ENCODE results near the gene C13orf42. TPM values are rescaled to one million over a fixed set of nuclear protein-coding genes. Genes with fewer than 3 reads are reported as not detected.

C13orf42 gene
- polyA plus RNA-seq, 1 donor from 2014 or later = not detected

DNA sequence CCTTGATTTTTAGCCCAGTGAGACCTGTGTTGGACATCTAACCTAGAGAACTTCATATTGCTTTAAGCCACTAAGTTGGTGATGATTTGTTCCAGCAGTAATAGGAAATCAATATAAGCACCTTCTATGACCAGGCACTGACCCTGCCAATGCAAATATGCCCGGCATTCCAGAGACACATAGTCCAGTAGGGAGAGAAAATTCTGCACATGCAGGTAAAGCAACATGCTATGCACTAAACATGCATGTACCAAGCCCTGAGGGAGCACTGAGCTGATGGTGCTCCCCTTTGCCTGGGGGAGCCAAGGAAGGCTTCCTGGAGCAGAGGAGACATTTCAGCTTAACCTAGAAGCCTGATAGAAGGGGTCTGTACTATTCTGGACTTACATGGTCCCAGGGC, 40.4 kb upstream of the C13orf42 start:
- TF ChIP-seq, protein P1, sequence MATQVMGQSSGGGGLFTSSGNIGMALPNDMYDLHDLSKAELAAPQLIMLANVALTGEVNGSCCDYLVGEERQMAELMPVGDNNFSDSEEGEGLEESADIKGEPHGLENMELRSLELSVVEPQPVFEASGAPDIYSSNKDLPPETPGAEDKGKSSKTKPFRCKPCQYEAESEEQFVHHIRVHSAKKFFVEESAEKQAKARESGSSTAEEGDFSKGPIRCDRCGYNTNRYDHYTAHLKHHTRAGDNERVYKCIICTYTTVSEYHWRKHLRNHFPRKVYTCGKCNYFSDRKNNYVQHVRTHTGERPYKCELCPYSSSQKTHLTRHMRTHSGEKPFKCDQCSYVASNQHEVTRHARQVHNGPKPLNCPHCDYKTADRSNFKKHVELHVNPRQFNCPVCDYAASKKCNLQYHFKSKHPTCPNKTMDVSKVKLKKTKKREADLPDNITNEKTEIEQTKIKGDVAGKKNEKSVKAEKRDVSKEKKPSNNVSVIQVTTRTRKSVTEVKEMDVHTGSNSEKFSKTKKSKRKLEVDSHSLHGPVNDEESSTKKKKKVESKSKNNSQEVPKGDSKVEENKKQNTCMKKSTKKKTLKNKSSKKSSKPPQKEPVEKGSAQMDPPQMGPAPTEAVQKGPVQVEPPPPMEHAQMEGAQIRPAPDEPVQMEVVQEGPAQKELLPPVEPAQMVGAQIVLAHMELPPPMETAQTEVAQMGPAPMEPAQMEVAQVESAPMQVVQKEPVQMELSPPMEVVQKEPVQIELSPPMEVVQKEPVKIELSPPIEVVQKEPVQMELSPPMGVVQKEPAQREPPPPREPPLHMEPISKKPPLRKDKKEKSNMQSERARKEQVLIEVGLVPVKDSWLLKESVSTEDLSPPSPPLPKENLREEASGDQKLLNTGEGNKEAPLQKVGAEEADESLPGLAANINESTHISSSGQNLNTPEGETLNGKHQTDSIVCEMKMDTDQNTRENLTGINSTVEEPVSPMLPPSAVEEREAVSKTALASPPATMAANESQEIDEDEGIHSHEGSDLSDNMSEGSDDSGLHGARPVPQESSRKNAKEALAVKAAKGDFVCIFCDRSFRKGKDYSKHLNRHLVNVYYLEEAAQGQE (IDR thresholded peaks at IDR 0.05; ENCODE audit: borderline replicate concordance) = no peak
- TF ChIP-seq SMC3 (conservative IDR thresholded peaks at IDR 0.05; ENCODE audit: poor library complexity) = no peak
- no peak for TF ChIP-seq TAF1 (IDR thresholded peaks at IDR 0.05; ENCODE audit: low read depth)
- no peak for TF ChIP-seq MXI1 (conservative IDR thresholded peaks at IDR 0.05; ENCODE audit: poor library complexity, severe bottlenecking)
- TF ChIP-seq EP300 (conservative IDR thresholded peaks at IDR 0.05; ENCODE audit: poor library complexity, severe bottlenecking) = no peak
- no peak for TF ChIP-seq POLR2AphosphoS5 (IDR thresholded peaks at IDR 0.05)
- TF ChIP-seq EZH2 (IDR thresholded peaks at IDR 0.05; ENCODE audit: borderline replicate concordance, insufficient read depth, low read length, poor library complexity, severe bottlenecking) = no peak
- TF ChIP-seq, protein P2, sequence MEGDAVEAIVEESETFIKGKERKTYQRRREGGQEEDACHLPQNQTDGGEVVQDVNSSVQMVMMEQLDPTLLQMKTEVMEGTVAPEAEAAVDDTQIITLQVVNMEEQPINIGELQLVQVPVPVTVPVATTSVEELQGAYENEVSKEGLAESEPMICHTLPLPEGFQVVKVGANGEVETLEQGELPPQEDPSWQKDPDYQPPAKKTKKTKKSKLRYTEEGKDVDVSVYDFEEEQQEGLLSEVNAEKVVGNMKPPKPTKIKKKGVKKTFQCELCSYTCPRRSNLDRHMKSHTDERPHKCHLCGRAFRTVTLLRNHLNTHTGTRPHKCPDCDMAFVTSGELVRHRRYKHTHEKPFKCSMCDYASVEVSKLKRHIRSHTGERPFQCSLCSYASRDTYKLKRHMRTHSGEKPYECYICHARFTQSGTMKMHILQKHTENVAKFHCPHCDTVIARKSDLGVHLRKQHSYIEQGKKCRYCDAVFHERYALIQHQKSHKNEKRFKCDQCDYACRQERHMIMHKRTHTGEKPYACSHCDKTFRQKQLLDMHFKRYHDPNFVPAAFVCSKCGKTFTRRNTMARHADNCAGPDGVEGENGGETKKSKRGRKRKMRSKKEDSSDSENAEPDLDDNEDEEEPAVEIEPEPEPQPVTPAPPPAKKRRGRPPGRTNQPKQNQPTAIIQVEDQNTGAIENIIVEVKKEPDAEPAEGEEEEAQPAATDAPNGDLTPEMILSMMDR (IDR thresholded peaks at IDR 0.05; ENCODE audit: poor library complexity, severe bottlenecking) = no peak
- no peak for TF ChIP-seq RAD21 (conservative IDR thresholded peaks at IDR 0.05)
- no peak overlapping the region for H3K9ac ChIP-seq (ENCODE audit: low read length)
- no peaks in the 10 kb centered on the region for H4K20me1 ChIP-seq (ENCODE audit: insufficient read depth)
- H3K4me2 ChIP-seq (ENCODE audit: low read length) = no peak overlapping the region
- H3K9me3 ChIP-seq (ENCODE audit: low read length) = no peaks in the 10 kb centered on the region
- H2AFZ ChIP-seq (ENCODE audit: low read depth, low read length) = no peak overlapping the region
- no peaks in the 10 kb centered on the region for H3K27me3 ChIP-seq (ENCODE audit: insufficient read depth, low read depth, low read length)
- no peak overlapping the region for H3K4me3 ChIP-seq (ENCODE audit: low read length)
- H3K9me2 ChIP-seq (ENCODE audit: insufficient read depth, low read length) = no peaks in the 10 kb centered on the region
- no peaks in the 10 kb centered on the region for H3K36me3 ChIP-seq (ENCODE audit: insufficient read depth, low read length)
- H3F3A ChIP-seq (ENCODE audit: insufficient read depth, low read length, poor library complexity, severe bottlenecking) = no peaks in the 10 kb centered on the region
- no peak overlapping the region for H3K27ac ChIP-seq (ENCODE audit: low read length)
- no peaks in the 10 kb centered on the region for H3K79me2 ChIP-seq (replicated peaks; ENCODE audit: insufficient read depth, low read length)

DNA sequence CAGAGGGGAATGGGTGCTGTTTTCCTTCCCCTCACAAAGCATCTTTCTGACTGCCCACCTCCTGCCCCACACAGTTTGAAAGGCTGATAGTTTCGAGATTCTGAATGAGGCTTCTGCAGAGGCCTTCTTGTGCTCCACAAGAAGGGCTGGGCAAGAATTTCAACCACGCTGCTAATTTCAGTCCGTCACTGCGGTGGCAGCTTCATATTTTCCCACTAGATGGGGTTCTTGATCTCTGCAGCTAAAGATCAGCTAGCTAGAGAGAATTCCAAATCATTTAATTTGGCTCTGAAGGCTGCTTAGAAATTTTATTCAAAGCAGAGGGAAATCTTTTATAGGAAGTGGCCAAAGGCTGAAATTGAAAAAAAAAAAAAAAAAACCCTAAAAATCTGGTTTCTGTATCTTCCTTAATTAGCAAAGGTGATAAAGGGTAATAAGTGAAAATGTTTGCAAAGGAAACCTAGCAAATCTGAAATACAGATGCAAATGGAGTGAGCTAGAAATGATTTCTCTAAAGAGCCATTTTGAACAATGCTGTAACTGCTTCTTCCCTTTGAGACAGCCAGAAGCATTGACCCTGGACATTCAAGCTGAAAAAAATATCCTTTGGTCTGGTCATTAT, 38.0 kb upstream of the C13orf42 start:
- Histone ChIP-seq H3K9me2 (ENCODE audit: insufficient read depth, low read length) (no peaks in the 10 kb centered on the region), H3K4me2 (ENCODE audit: low read length) (no peak overlapping the region), H4K20me1 (ENCODE audit: insufficient read depth) (no peaks in the 10 kb centered on the region), H3K27ac (ENCODE audit: low read length) (peak overlapping the region; percentile 1), H3K9ac (ENCODE audit: low read length) (no peak overlapping the region), H3K36me3 (ENCODE audit: insufficient read depth, low read length) (no peaks in the 10 kb centered on the region), H3K4me3 (ENCODE audit: low read length) (no peak overlapping the region), H3K9me3 (ENCODE audit: low read length) (no peaks in the 10 kb centered on the region), H2AFZ (ENCODE audit: low read depth, low read length) (no peak overlapping the region), H3K79me2 (replicated peaks; ENCODE audit: insufficient read depth, low read length) (no peaks in the 10 kb centered on the region), H3K27me3 (ENCODE audit: insufficient read depth, low read depth, low read length) (no peaks in the 10 kb centered on the region), H3F3A (ENCODE audit: insufficient read depth, low read length, poor library complexity, severe bottlenecking) (no peaks in the 10 kb centered on the region)
- TF ChIP-seq, protein P1 (IDR thresholded peaks at IDR 0.05; ENCODE audit: borderline replicate concordance) = no peak
- TF ChIP-seq, protein P2 (IDR thresholded peaks at IDR 0.05; ENCODE audit: poor library complexity, severe bottlenecking) = peak; percentile 92
- TF ChIP-seq EZH2 (IDR thresholded peaks at IDR 0.05; ENCODE audit: borderline replicate concordance, insufficient read depth, low read length, poor library complexity, severe bottlenecking) = no peak
- TF ChIP-seq SMC3 (conservative IDR thresholded peaks at IDR 0.05; ENCODE audit: poor library complexity) = peak; percentile 92
- TF ChIP-seq TAF1 (IDR thresholded peaks at IDR 0.05; ENCODE audit: low read depth) = no peak
- peak; percentile 93 for TF ChIP-seq RAD21 (conservative IDR thresholded peaks at IDR 0.05)
